HepG2 (cell line): ENCODE measurements around the gene MISFA. TPM values are rescaled to one million over a fixed set of nuclear protein-coding genes. Genes with fewer than 3 reads are reported as not detected.

Source experiments
- ATAC-seq: fragments of 200-7000 bp; cut with Tn5 transposase; 3 replicates; pipeline ENCODE4 v1.9.1; 2020; ENCODE audit warnings: mild to moderate bottlenecking, moderate library complexity
- Bru-seq: library from RNA; stranded (reverse); fragments of 400-500 nt; gene quantifications from one replicate; lab custom pipeline; 2021; lab: Mats Ljungman, UMichigan
- BruChase-seq, 2 experiments: library from RNA; stranded (reverse); fragments of 400-500 nt; gene quantifications; one replicate each; lab custom pipeline; 2021; lab: Mats Ljungman, UMichigan
- BruUV-seq: library from RNA; stranded (reverse); fragments of 400-500 nt; replicated peaks from 2 replicates; lab custom pipeline; 2021; lab: Mats Ljungman, UMichigan
- CTCF ChIA-PET: fragments of 300-600 bp; formaldehyde crosslinking; extraction: SDS; loops from one replicate; lab custom pipeline; 2021; ENCODE audit warnings: low total read pairs, inconsistent platforms, low intra/inter-chr PET ratio; lab: Yijun Ruan, JAX
- POLR2A ChIA-PET: fragments of 350-600 bp; sonication (Branson Sonifier 250); formaldehyde crosslinking; loops from one replicate; lab custom pipeline; 2020; ENCODE audit warnings: antibody characterized with exemption, inconsistent platforms; lab: Yijun Ruan, JAX
- DNase-seq: peaks from one replicate; pipeline ENCODE4 v3.0.0-alpha.2; 2015; ENCODE audit warnings: low spot score
- FAIRE-seq: peaks from 3 replicates; lab custom pipeline; 2011; peaks lifted over from hg19 to GRCh38; lab: Jason Lieb, UNC
- H2AFZ ChIP-seq: one replicate; pipeline ENCODE4 v1.6.1; 2011; ENCODE audit warnings: low read length, inconsistent platforms
- H3K27ac ChIP-seq: fragments of 300-600 bp; 3 replicates; pipeline ENCODE4 v1.8.0; 2011; ENCODE audit warnings: mixed run types, mild to moderate bottlenecking, mixed read lengths, low read length, inconsistent platforms; ENCODE audit not compliant: insufficient read depth; ENCODE audit errors: extremely low read length
- H3K27me3 ChIP-seq, 2 experiments: fragments of 200-600 bp in 1 of 2; 2 replicates in 1 of 2; 3 replicates in 1 of 2; pipeline versions ENCODE4 v1.6.0 to v1.8.0; 2011; ENCODE audit warnings: low read length in 2 of 2, mild to moderate bottlenecking in 2 of 2, moderate library complexity in 2 of 2, inconsistent platforms in 1 of 2; ENCODE audit not compliant: insufficient read depth in 2 of 2, control insufficient read depth in 1 of 2
- H3K36me3 ChIP-seq, 2 experiments: fragments of 200-600 bp in 1 of 2; replicated peaks in 1 of 2; 2 replicates in 1 of 2; 3 replicates in 1 of 2; pipeline versions ENCODE4 v1.5.1 to v1.8.0; 2011; ENCODE audit warnings: low read length in 2 of 2, inconsistent platforms in 1 of 2; ENCODE audit not compliant: insufficient read depth in 2 of 2, control insufficient read depth in 1 of 2
- H3K4me1 ChIP-seq: 2 replicates; pipeline ENCODE4 v1.5.1; 2012; ENCODE audit warnings: low read length, inconsistent platforms; ENCODE audit not compliant: insufficient read depth
- H3K4me2 ChIP-seq: 2 replicates; pipeline ENCODE4 v1.6.0; 2011; ENCODE audit warnings: low read depth, low read length, inconsistent platforms
- H3K4me3 ChIP-seq, 3 experiments: fragments of 200-600 bp in 1 of 3; sonication (generic), shearing (Covaris generic) in 1 of 3; replicated peaks in 1 of 3; 2 replicates each; pipeline ENCODE4 v1.5.1; 2011 to 2016; ENCODE audit warnings: low read length in 3 of 3, inconsistent platforms in 2 of 3, low read depth in 2 of 3, mild to moderate bottlenecking in 2 of 3, control low read depth in 1 of 3, mixed read lengths in 1 of 3; ENCODE audit not compliant: insufficient read depth in 1 of 3
- H3K79me2 ChIP-seq: one replicate; pipeline ENCODE4 v1.6.1; 2011; ENCODE audit warnings: low read length, inconsistent platforms; ENCODE audit not compliant: insufficient read depth
- H3K9ac ChIP-seq: 2 replicates; pipeline ENCODE4 v1.6.0; 2011; ENCODE audit warnings: mild to moderate bottlenecking, low read depth, low read length, inconsistent platforms; ENCODE audit not compliant: insufficient read depth
- H3K9me3 ChIP-seq: 2 replicates; pipeline ENCODE4 v1.5.1; 2012; ENCODE audit warnings: mild to moderate bottlenecking, low read length
- H4K20me1 ChIP-seq: 2 replicates; pipeline ENCODE4 v1.6.0; 2011; ENCODE audit warnings: inconsistent platforms, mild to moderate bottlenecking, low read length, moderate library complexity; ENCODE audit not compliant: insufficient read depth
- AFF4 ChIP-seq: sonication (generic); formaldehyde crosslinking; IDR thresholded peaks from 2 replicates; pipeline ENCODE4 v1.4.0; 2020; ENCODE audit warnings: missing genetic modification reagents
- GMEB1 ChIP-seq: sonication (generic); formaldehyde crosslinking; IDR thresholded peaks from 2 replicates; pipeline ENCODE4 v1.5.1; 2020; ENCODE audit warnings: missing genetic modification reagents, mild to moderate bottlenecking, borderline replicate concordance
- KDM5B ChIP-seq: sonication (generic); formaldehyde crosslinking; IDR thresholded peaks from 2 replicates; pipeline ENCODE4 v1.4.0; 2020; ENCODE audit warnings: missing genetic modification reagents, mild to moderate bottlenecking, borderline replicate concordance
- MIXL1 ChIP-seq: IDR thresholded peaks from 2 replicates; pipeline ENCODE4 v1.6.1; 2016
- NFE2 ChIP-seq: sonication (generic); formaldehyde crosslinking; IDR thresholded peaks from 2 replicates; pipeline ENCODE4 v1.4.0; 2020; ENCODE audit warnings: missing genetic modification reagents
- PRDM10 ChIP-seq: sonication (generic); formaldehyde crosslinking; IDR thresholded peaks from 2 replicates; pipeline ENCODE4 v1.4.0; 2020; ENCODE audit warnings: low read depth, missing genetic modification reagents
- SETDB1 ChIP-seq: sonication (generic); formaldehyde crosslinking; IDR thresholded peaks from 2 replicates; pipeline ENCODE4 v1.5.1; 2020; ENCODE audit warnings: missing genetic modification reagents, mild to moderate bottlenecking, borderline replicate concordance
- ZNF317 ChIP-seq: sonication (generic); formaldehyde crosslinking; IDR thresholded peaks from 2 replicates; pipeline ENCODE4 v1.5.0; 2020; ENCODE audit warnings: mild to moderate bottlenecking, missing genetic modification reagents
- ZNF460 ChIP-seq: sonication (generic); formaldehyde crosslinking; IDR thresholded peaks from 2 replicates; pipeline ENCODE4 v1.5.1; 2020; ENCODE audit warnings: missing genetic modification reagents, mild to moderate bottlenecking, borderline replicate concordance
- WGBS: methylation state at CpG from one replicate; pipeline ENCODE4 v1.1.6; 2017; ENCODE audit warnings: low lambda C conversion rate; 5-methylcytosine and 5-hydroxymethylcytosine counted together
- in situ Hi-C: cut with HindIII; loops from 2 replicates; pipeline ENCODE4 v1.10.0; 2017; ENCODE audit warnings: low pct_unique_long_range_greater_than_20kb; ENCODE audit not compliant: extremely low pct_ligation_motif_present
- intact Hi-C: fragments of 100-400 bp; cut with micrococcal nuclease; formaldehyde crosslinking; loops from one replicate; pipeline ENCODE4 v1.10.0; 2022; ENCODE audit not compliant: unreplicated experiment
- long read RNA-seq, 2 experiments: library from RNA in 1 of 2; library from polyadenylated mRNA in 1 of 2; stranded (forward) in 1 of 2; unstranded in 1 of 2; transcript quantifications; one replicate each; pipeline ENCODE4 v2.0.0, GENCODE V29; 2019 to 2022
- polyA minus RNA-seq, 3 experiments: library from RNA; depleted of rRNA, polyadenylated mRNA; stranded (reverse); fragments of >200 nt; gene quantifications; 2 replicates each; pipeline ENCODE4 v1.2.3, GENCODE V29; 2011; ENCODE audit warnings: low replicate concordance in 1 of 3
- polyA plus RNA-seq, 8 experiments: library from polyadenylated mRNA; depleted of rRNA in 3 of 8; stranded (reverse) in 7 of 8; unstranded in 1 of 8; fragments of >200 nt; fragmentation: Illumina TruSeq in 4 of 8; extraction: Trizol in 4 of 8; gene quantifications; 2 replicates each; pipeline versions ENCODE4 v1.2.1 to v1.2.3, GENCODE V29; 2011 to 2016; ENCODE audit warnings: low read depth in 4 of 8, missing spikeins in 1 of 8, mixed read lengths in 1 of 8; ENCODE audit not compliant: insufficient read depth in 1 of 8
- total RNA-seq, 5 experiments: library from RNA; depleted of rRNA; stranded (reverse); fragments of >200 nt; fragmentation: Illumina TruSeq; extraction: Trizol; gene quantifications; 2 replicates each; pipeline ENCODE4 v1.2.3, GENCODE V29; 2016; ENCODE audit warnings: low read depth in 1 of 5

Gene MISFA
- total RNA-seq (2016; rRNA removed; fragmentation: Illumina TruSeq; extraction: Trizol) (4.8 and 5.4 TPM in 2 replicates), polyA plus RNA-seq (2011; rRNA removed) (0.90 and 1.4 TPM in 2 replicates), polyA minus RNA-seq (2011; rRNA and poly(A)+ RNA removed; ENCODE audit: low replicate concordance) (1.5 and 2.2 TPM in 2 replicates), Bru-seq, nascent RNA (percentile 51 among the genes with signal in this experiment), BruChase-seq, experiment 1, labeled RNA remaining after a 6-hour chase (percentile 29 among the genes with signal in this experiment), BruChase-seq, experiment 2, labeled RNA remaining after a 2-hour chase (percentile 49 among the genes with signal in this experiment)
- 12.1 and 19.1 TPM in 2 replicates for total RNA-seq (2016; cell fraction: cytosol; rRNA removed; fragmentation: Illumina TruSeq; extraction: Trizol; ENCODE audit: low read depth)
- 6.5 and 7.6 TPM in 2 replicates for total RNA-seq (2016; cell fraction: insoluble cytoplasmic fraction; rRNA removed; fragmentation: Illumina TruSeq; extraction: Trizol)
- total RNA-seq (2016; cell fraction: membrane; rRNA removed; fragmentation: Illumina TruSeq; extraction: Trizol) = 9.0 and 12.8 TPM in 2 replicates
- 4.3 and 7.6 TPM in 2 replicates for total RNA-seq (2016; cell fraction: nucleus; rRNA removed; fragmentation: Illumina TruSeq; extraction: Trizol)
- polyA plus RNA-seq (2011; cell fraction: cytosol; rRNA removed) = 1.5 and 2.5 TPM in 2 replicates
- 0.33 and 1.5 TPM in 2 replicates for polyA plus RNA-seq (2011; cell fraction: nucleus; rRNA removed)
- polyA plus RNA-seq (2012) = 3.7 and 3.8 TPM in 2 replicates
- polyA plus RNA-seq (2016; cell fraction: cytosol; fragmentation: Illumina TruSeq; extraction: Trizol; ENCODE audit: low read depth) = 13.7 and 20.5 TPM in 2 replicates
- polyA plus RNA-seq (2016; cell fraction: insoluble cytoplasmic fraction; fragmentation: Illumina TruSeq; extraction: Trizol; ENCODE audit: low read depth) = 4.9 and 5.4 TPM in 2 replicates
- 4.5 and 10.5 TPM in 2 replicates for polyA plus RNA-seq (2016; cell fraction: membrane; fragmentation: Illumina TruSeq; extraction: Trizol; ENCODE audit: low read depth)
- 13.2 and 14.4 TPM in 2 replicates for polyA plus RNA-seq (2016; cell fraction: nucleus; fragmentation: Illumina TruSeq; extraction: Trizol; ENCODE audit: insufficient read depth, low read depth)
- 1.9 TPM in 1 of 2 replicates, not detected in the other for polyA minus RNA-seq (2011; cell fraction: cytosol; rRNA and poly(A)+ RNA removed)
- polyA minus RNA-seq (2011; cell fraction: nucleus; rRNA and poly(A)+ RNA removed) = 6.2 and 8.6 TPM in 2 replicates
- long read RNA-seq, experiment 1, partial matches to known transcripts = 0 of 4 reads
- long read RNA-seq, experiment 1, other reads (novel, unspliced or antisense) = 4 of 4 reads
- long read RNA-seq, experiment 2, partial matches to known transcripts = 0 of 7 reads
- long read RNA-seq, experiment 2, other reads (novel, unspliced or antisense) = 7 of 7 reads

GRCh38 chr11:18599739-18600230 lies at the start of gene MISFA:
Gene MISFA, plus strand, starts transcription at chr11:18599789. Its CDS starts 140 bp downstream, at chr11:18599929.
- ChIA-PET POLR2A (interaction anchor here (1.0 kb wide), 1 partner anchor 34 kb away, joined by 3 read pairs; the partner anchor contains the start of gene SPTY2D1), CTCF (no interaction called here)
- no peak within 1 kb of the TSS for H3K9ac ChIP-seq
- no peaks in the 10 kb centered on the region for H4K20me1 ChIP-seq
- 96% methylated on average over 7 of the region's 7 CpGs for WGBS
- H3K9me3 ChIP-seq = no peaks in the 10 kb centered on the region
- no peak within 1 kb of the TSS for H3K27ac ChIP-seq
- DNase-seq (no peak), ATAC-seq (no peak), FAIRE-seq (no peak)
- BruUV-seq = no TSS peak
- H3K4me1 ChIP-seq = peaks cover 6% of the 10 kb centered on the region
- H3K4me3 ChIP-seq = no peak within 1 kb of the TSS
- H3K4me2 ChIP-seq = no peak within 1 kb of the TSS
- intact Hi-C loops (no loop called here), in situ Hi-C loops (no loop called here)
- H3K36me3 ChIP-seq = peaks cover 1 to 6% of the 10 kb centered on the region in 2 experiments; a peak in 2 of 5 replicates
- H2AFZ ChIP-seq = no peak within 1 kb of the TSS
- no peaks in the 10 kb centered on the region for H3K79me2 ChIP-seq
- no peaks in the 10 kb centered on the region for H3K27me3 ChIP-seq
- TF ChIP-seq ZNF317 (CRISPR knock-in tag) = no peak
- no peak for TF ChIP-seq NFE2
- TF ChIP-seq SETDB1 (CRISPR knock-in tag) = no peak
- no peak for TF ChIP-seq AFF4
- no peak for TF ChIP-seq KDM5B (CRISPR knock-in tag)
- no peak for TF ChIP-seq PRDM10 (CRISPR knock-in tag)
- no peak for TF ChIP-seq GMEB1 (CRISPR knock-in tag)
- no peak for TF ChIP-seq ZNF460
- no peak for TF ChIP-seq MIXL1 (CRISPR knock-in tag)
